ENCODE data around the gene FAM20C. TPM values are rescaled to one million over a fixed set of nuclear protein-coding genes. Genes with fewer than 3 reads are reported as not detected.

The FAM20C gene
- total and polyA plus RNA-seq, 4 donors: 17.3 to 86.9 (median 45.9) TPM

DNA sequence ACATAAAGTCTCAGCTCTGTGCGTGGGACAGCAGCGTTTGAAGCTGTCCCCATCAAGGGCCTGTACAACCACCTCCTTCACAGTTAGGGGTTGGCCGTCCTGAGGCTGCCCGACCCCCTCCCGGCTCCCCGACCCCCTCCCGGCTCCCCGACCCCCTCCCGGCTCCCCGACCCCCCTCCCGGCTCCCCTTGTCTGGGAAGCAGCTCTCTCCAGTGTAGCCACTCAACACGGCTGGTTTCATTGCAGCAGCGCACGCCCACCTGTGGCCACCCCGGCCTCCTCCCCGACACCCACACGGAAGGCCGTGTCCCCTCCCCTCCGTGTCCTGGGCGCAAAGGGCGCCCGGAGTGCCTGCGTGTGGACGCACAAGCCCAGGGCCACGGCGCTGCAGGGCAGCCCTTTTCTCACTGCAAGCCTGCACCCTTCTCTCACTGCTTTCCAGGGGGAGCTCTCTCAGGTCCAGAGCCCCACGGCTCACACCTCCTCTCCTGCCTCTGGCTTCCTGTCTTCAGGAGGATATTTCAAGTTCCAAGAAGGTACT, 20.9 kb upstream of the FAM20C start:
- H3K9me3 ChIP-seq (ENCODE audit: control insufficient read depth in 4 of 4, insufficient read depth in 3 of 4, low read length in 3 of 4): no peaks in the 10 kb centered on the region
- DNase-seq: no peak
- no peaks in the 10 kb centered on the region for H3K36me3 ChIP-seq (ENCODE audit: control insufficient read depth in 4 of 4, insufficient read depth in 4 of 4, low read length in 4 of 4)
- H3K4me1 ChIP-seq (ENCODE audit: control insufficient read depth in 5 of 5, insufficient read depth in 5 of 5, low read length in 5 of 5): peaks cover 0 to 20% (median 4%) of the 10 kb centered on the region in 5 donors
- no peak overlapping the region for H3K4me3 ChIP-seq
- ATAC-seq (ENCODE audit: insufficient read depth, low FRiP score): no peak
- 73 to 88% methylated on average over 27 of the region's 27 CpGs for WGBS, 2 donors
- TF ChIP-seq, protein P1, sequence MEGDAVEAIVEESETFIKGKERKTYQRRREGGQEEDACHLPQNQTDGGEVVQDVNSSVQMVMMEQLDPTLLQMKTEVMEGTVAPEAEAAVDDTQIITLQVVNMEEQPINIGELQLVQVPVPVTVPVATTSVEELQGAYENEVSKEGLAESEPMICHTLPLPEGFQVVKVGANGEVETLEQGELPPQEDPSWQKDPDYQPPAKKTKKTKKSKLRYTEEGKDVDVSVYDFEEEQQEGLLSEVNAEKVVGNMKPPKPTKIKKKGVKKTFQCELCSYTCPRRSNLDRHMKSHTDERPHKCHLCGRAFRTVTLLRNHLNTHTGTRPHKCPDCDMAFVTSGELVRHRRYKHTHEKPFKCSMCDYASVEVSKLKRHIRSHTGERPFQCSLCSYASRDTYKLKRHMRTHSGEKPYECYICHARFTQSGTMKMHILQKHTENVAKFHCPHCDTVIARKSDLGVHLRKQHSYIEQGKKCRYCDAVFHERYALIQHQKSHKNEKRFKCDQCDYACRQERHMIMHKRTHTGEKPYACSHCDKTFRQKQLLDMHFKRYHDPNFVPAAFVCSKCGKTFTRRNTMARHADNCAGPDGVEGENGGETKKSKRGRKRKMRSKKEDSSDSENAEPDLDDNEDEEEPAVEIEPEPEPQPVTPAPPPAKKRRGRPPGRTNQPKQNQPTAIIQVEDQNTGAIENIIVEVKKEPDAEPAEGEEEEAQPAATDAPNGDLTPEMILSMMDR (IDR thresholded peaks at IDR 0.05; ENCODE audit: control extremely low read depth, extremely low read depth): no peak
- H3K27me3 ChIP-seq (ENCODE audit: control insufficient read depth in 3 of 3, insufficient read depth in 3 of 3, low read length in 2 of 3): peaks cover 0 to 5% (median 0%) of the 10 kb centered on the region in 3 donors
- no peak overlapping the region for H3K27ac ChIP-seq (ENCODE audit: low read depth in 1 of 2, low read length in 1 of 2)
- H3K9ac ChIP-seq (ENCODE audit: insufficient read depth in 1 of 2, low read length in 2 of 2): no peak overlapping the region

DNA sequence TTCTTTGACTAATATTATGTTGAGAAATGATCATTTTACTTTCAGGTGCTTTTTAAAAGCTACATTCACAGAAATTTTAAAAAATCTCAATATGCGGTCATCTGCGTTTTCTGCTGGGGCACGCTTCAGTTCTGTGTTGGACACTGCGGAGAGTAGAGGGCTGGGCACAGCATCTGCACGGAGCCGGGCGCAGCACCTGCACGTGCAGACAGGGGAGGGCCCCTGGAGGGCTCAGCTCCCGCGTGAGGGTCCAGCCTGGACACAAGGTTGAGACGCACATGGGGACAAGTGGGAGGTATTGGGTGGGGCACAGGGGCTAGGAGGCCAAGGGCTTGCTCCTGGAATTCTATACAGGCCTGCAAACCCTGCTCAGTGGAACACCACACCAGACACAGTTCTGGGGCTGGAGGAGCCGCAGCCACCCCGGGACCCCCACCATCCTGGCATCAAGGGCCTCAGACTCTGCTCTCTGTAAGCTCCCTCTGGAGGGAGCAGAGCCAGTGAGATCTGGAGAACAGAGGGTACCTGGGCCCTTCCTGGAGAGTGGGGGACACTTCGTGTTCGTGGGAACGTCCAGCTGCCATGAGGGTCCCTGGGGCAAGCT, 20.4 kb upstream of the FAM20C start:
- ATAC-seq (ENCODE audit: insufficient read depth, low FRiP score) (no peak), DNase-seq (no peak)
- no peak overlapping the region for H3K9ac ChIP-seq (ENCODE audit: insufficient read depth in 1 of 2, low read length in 2 of 2)
- TF ChIP-seq, protein P1 (IDR thresholded peaks at IDR 0.05; ENCODE audit: control extremely low read depth, extremely low read depth): no peak
- H3K27ac ChIP-seq (ENCODE audit: low read depth in 1 of 2, low read length in 1 of 2): no peak overlapping the region
- 91 to 93% methylated on average over 16 of the region's 16 CpGs for WGBS, 2 donors
- no peaks in the 10 kb centered on the region for H3K9me3 ChIP-seq (ENCODE audit: control insufficient read depth in 4 of 4, insufficient read depth in 3 of 4, low read length in 3 of 4)
- peaks cover 0 to 5% (median 0%) of the 10 kb centered on the region in 3 donors for H3K27me3 ChIP-seq (ENCODE audit: control insufficient read depth in 3 of 3, insufficient read depth in 3 of 3, low read length in 2 of 3)
- H3K4me1 ChIP-seq (ENCODE audit: control insufficient read depth in 5 of 5, insufficient read depth in 5 of 5, low read length in 5 of 5): peaks cover 0 to 14% (median 0%) of the 10 kb centered on the region in 5 donors
- no peak overlapping the region for H3K4me3 ChIP-seq
- H3K36me3 ChIP-seq (ENCODE audit: control insufficient read depth in 4 of 4, insufficient read depth in 4 of 4, low read length in 4 of 4): no peaks in the 10 kb centered on the region

DNA sequence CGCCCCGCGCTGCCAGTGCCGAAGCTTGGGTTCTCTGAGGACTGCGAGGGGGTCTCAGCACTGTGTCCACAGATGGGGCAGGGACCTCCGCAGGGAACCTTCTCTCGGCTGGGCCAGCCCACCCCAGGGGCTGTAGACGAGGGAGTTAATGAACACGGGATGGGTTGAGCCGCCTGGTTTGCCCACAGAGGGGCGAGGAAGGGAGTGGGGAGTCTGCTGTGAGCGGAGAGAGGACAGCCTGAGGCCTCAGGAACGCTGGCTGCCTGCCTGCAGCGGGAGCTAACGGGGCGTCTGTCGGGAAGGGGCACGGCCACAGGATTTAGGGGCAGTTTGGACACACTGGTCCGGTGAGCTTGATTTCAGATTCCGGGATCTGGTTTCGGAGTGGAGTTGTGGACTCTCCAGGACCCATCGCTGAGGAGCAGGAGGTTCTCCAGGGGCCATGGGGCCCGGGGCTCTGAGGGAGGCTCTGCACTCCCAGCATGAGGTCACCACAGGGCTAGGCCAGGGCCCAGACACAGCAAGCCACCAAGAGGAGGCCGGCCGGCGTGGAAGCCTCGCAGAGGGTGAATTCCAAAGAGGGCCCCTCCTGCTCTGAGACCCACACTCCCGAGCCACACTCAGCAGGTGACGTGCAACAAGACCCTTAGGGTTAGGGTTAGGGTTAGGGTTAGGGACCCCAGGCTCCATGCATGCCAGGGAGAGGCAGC, 19.0 kb upstream of the FAM20C start:
- H3K27ac ChIP-seq (ENCODE audit: low read depth in 1 of 2, low read length in 1 of 2): no peak overlapping the region
- no peaks in the 10 kb centered on the region for H3K9me3 ChIP-seq (ENCODE audit: control insufficient read depth in 4 of 4, insufficient read depth in 3 of 4, low read length in 3 of 4)
- ATAC-seq (ENCODE audit: insufficient read depth, low FRiP score) (no peak), DNase-seq (peak; percentile 63 to 72 (median 67))
- H3K4me3 ChIP-seq: no peak overlapping the region
- TF ChIP-seq, protein P1 (IDR thresholded peaks at IDR 0.05; ENCODE audit: control extremely low read depth, extremely low read depth): no peak
- WGBS, 2 donors: 89 to 93% methylated on average over 29 of the region's 29 CpGs
- no peak overlapping the region for H3K9ac ChIP-seq (ENCODE audit: insufficient read depth in 1 of 2, low read length in 2 of 2)
- no peaks in the 10 kb centered on the region for H3K36me3 ChIP-seq (ENCODE audit: control insufficient read depth in 4 of 4, insufficient read depth in 4 of 4, low read length in 4 of 4)
- H3K4me1 ChIP-seq (ENCODE audit: control insufficient read depth in 5 of 5, insufficient read depth in 5 of 5, low read length in 5 of 5): peaks cover 0 to 9% (median 0%) of the 10 kb centered on the region in 5 donors
- H3K27me3 ChIP-seq (ENCODE audit: control insufficient read depth in 3 of 3, insufficient read depth in 3 of 3, low read length in 2 of 3): peaks cover 0 to 6% (median 0%) of the 10 kb centered on the region in 3 donors
